ENCODE measurements around the gene CORO2B.

CORO2B gene

GRCh38 chr15:68774521-68775235 lies 195.9 kb downstream of the CORO2B start:
- no peak for DNase-seq (ENCODE audit: low spot score)

GRCh38 chr15:68775236-68775577 lies 196.4 kb downstream of the CORO2B start:
- no peak for DNase-seq (ENCODE audit: low spot score)

- DNase-seq (ENCODE audit: low spot score), result no peak
Observed at GRCh38 chr15:68775671-68776476, 197.1 kb downstream of the CORO2B start.

- DNase-seq (ENCODE audit: low spot score), result no peak
Observed at GRCh38 chr15:68776477-68777270, 197.9 kb downstream of the CORO2B start.

Data from NAMALWA (cell line).